NB4 (cell line): ENCODE measurements around the gene PRSS16.

Experiments used
- DNase-seq: peaks from one replicate; pipeline ENCODE4 v3.0.0; 2010; ENCODE audit warnings: low read depth
- H3K4me3 ChIP-seq: one replicate; pipeline ENCODE4 v1.5.1; 2011; ENCODE audit warnings: mild to moderate bottlenecking, low read depth, low read length, moderate library complexity
- CTCF ChIP-seq: IDR thresholded peaks from one replicate; pipeline ENCODE4 v1.5.1; 2012; ENCODE audit warnings: low read depth, low read length
- MAX ChIP-seq: IDR thresholded peaks from 2 replicates; pipeline ENCODE4 v1.6.1; 2011; ENCODE audit warnings: low read depth, low read length
- MYC ChIP-seq: IDR thresholded peaks from 2 replicates; pipeline ENCODE4 v1.6.1; 2011; ENCODE audit warnings: low read depth, low read length
- POLR2A ChIP-seq: IDR thresholded peaks from 2 replicates; pipeline ENCODE4 v1.6.1; 2011; ENCODE audit warnings: mild to moderate bottlenecking; ENCODE audit not compliant: insufficient read length; ENCODE audit errors: extremely low read depth

Gene PRSS16

GRCh38 chr6:27239258-27239657, 8.2 kb upstream of the PRSS16 start:
- no peak for DNase-seq
- no peak overlapping the region for H3K4me3 ChIP-seq
- no peak for TF ChIP-seq MYC
- TF ChIP-seq CTCF, result no peak
- TF ChIP-seq POLR2A, result no peak
- TF ChIP-seq MAX, result no peak

GRCh38 chr6:27241443-27241842, 6.1 kb upstream of the PRSS16 start:
- TF ChIP-seq CTCF (no peak), MAX (no peak), MYC (no peak), POLR2A (no peak)
- DNase-seq, result no peak
- no peak overlapping the region for H3K4me3 ChIP-seq

- no peak for DNase-seq
- TF ChIP-seq POLR2A (no peak), MAX (no peak), CTCF (no peak), MYC (no peak)
- no peak overlapping the region for H3K4me3 ChIP-seq
These were observed 4.8 kb upstream of the PRSS16 start for GRCh38 chr6:27242589-27243265.

GRCh38 chr6:27248783-27249182, 1.3 kb downstream of the PRSS16 start:
- TF ChIP-seq MYC (no peak), MAX (no peak), CTCF (no peak), POLR2A (no peak)
- DNase-seq, result no peak
- H3K4me3 ChIP-seq, result no peak overlapping the region

GRCh38 chr6:27250277-27251111, 3.0 kb downstream of the PRSS16 start:
- TF ChIP-seq MYC, result no peak
- TF ChIP-seq CTCF, result no peak
- TF ChIP-seq MAX, result no peak
- no peak for TF ChIP-seq POLR2A
- H3K4me3 ChIP-seq, result peak overlapping the region; percentile 53
- no peak for DNase-seq
